T-helper 2 cell (primary cell): ENCODE data around the gene USHBP1.

ENCODE experiments used
- DNase-seq, 5 experiments: peaks; one replicate each; pipeline versions ENCODE4 v3.0.0 to v3.0.0-alpha.2; 2012 to 2022

USHBP1 gene

GRCh38 chr19:17263712-17264640 is 569 bp downstream of the USHBP1 start:
- DNase-seq, result no peak

GRCh38 chr19:17262557-17262956 is 2.0 kb downstream of the USHBP1 start:
- no peak for DNase-seq

- peak; percentile 72 to 90 (median 83) for DNase-seq
Measured at GRCh38 chr19:17260842-17261325, 3.7 kb downstream of the USHBP1 start.

- no peak for DNase-seq
Measured at GRCh38 chr19:17259934-17260333, 4.6 kb downstream of the USHBP1 start.

GRCh38 chr19:17259118-17259780 is 5.3 kb downstream of the USHBP1 start:
- no peak for DNase-seq

- no peak for DNase-seq
Measured at GRCh38 chr19:17256130-17256529, 8.4 kb downstream of the USHBP1 start.

- no peak for DNase-seq
Measured at GRCh38 chr19:17255150-17255621, 9.4 kb downstream of the USHBP1 start.

GRCh38 chr19:17254636-17255035 is 9.9 kb downstream of the USHBP1 start:
- DNase-seq, result no peak

- DNase-seq, result no peak
Measured at GRCh38 chr19:17249887-17250548, 14.5 kb downstream of the USHBP1 start.

GRCh38 chr19:17248011-17248776 is 16.4 kb downstream of the USHBP1 start:
- DNase-seq, result no peak

GRCh38 chr19:17246681-17247425 is 17.7 kb downstream of the USHBP1 start:
- no peak for DNase-seq

GRCh38 chr19:17245535-17245984 is 19.0 kb downstream of the USHBP1 start, which contains the start of gene NR2F6:
TSS of gene NR2F6 (minus strand) at chr19:17245919. CDS start at chr19:17245220, 699 bp downstream.
- no peak for DNase-seq

GRCh38 chr19:17244618-17245534 is 19.7 kb downstream of the USHBP1 start:
- no peak for DNase-seq

- no peak for DNase-seq
Measured at GRCh38 chr19:17243830-17244617, 20.5 kb downstream of the USHBP1 start.

- no peak for DNase-seq
Measured at GRCh38 chr19:17243211-17243829, 21.2 kb downstream of the USHBP1 start.

GRCh38 chr19:17242431-17243208 is 21.9 kb downstream of the USHBP1 start:
- DNase-seq, result no peak

- DNase-seq, result no peak
Measured at GRCh38 chr19:17240826-17241399, 23.6 kb downstream of the USHBP1 start.
